Measurements from ENCODE around the gene MAP1B.

MAP1B gene

GRCh38 chr5:72212171-72212570 is 104.9 kb downstream of the MAP1B start:
- TF ChIP-seq CTCF (IDR thresholded peaks at IDR 0.05; ENCODE audit: low read length, missing control alignments), result no peak

GRCh38 chr5:72213482-72213881 is 106.2 kb downstream of the MAP1B start:
- DNase-seq (ENCODE audit: low read depth), result no peak
- H3K4me3 ChIP-seq (replicated peaks; ENCODE audit: low read depth, low read length), result no peak overlapping the region
- no peak for TF ChIP-seq CTCF (IDR thresholded peaks at IDR 0.05; ENCODE audit: low read length, missing control alignments)

More at GRCh38 chr5:72212171-72212570, 104.9 kb downstream of the MAP1B start:
- H3K4me3 ChIP-seq (replicated peaks; ENCODE audit: low read depth, low read length), result no peak overlapping the region
- DNase-seq (ENCODE audit: low read depth), result no peak

GRCh38 chr5:72214168-72214567 is 106.9 kb downstream of the MAP1B start:
- no peak overlapping the region for H3K4me3 ChIP-seq (replicated peaks; ENCODE audit: low read depth, low read length)
- TF ChIP-seq CTCF (IDR thresholded peaks at IDR 0.05; ENCODE audit: low read length, missing control alignments), result no peak
- DNase-seq (ENCODE audit: low read depth), result no peak

GRCh38 chr5:72216756-72217155 is 109.5 kb downstream of the MAP1B start:
- no peak for DNase-seq (ENCODE audit: low read depth)
- no peak for TF ChIP-seq CTCF (IDR thresholded peaks at IDR 0.05; ENCODE audit: low read length, missing control alignments)
- no peak overlapping the region for H3K4me3 ChIP-seq (replicated peaks; ENCODE audit: low read depth, low read length)

GRCh38 chr5:72221099-72221498 is 113.8 kb downstream of the MAP1B start:
- no peak overlapping the region for H3K4me3 ChIP-seq (replicated peaks; ENCODE audit: low read depth, low read length)
- no peak for TF ChIP-seq CTCF (IDR thresholded peaks at IDR 0.05; ENCODE audit: low read length, missing control alignments)
- DNase-seq (ENCODE audit: low read depth), result no peak

- no peak for TF ChIP-seq CTCF (IDR thresholded peaks at IDR 0.05; ENCODE audit: low read length, missing control alignments)
- no peak overlapping the region for H3K4me3 ChIP-seq (replicated peaks; ENCODE audit: low read depth, low read length)
- DNase-seq (ENCODE audit: low read depth), result no peak
These were observed 114.3 kb downstream of the MAP1B start for GRCh38 chr5:72221541-72221940.

- no peak for TF ChIP-seq CTCF (IDR thresholded peaks at IDR 0.05; ENCODE audit: low read length, missing control alignments)
- no peak for DNase-seq (ENCODE audit: low read depth)
These were observed 115.2 kb downstream of the MAP1B start for GRCh38 chr5:72222521-72222920.

More at GRCh38 chr5:72222521-72222920, 115.2 kb downstream of the MAP1B start:
- no peak overlapping the region for H3K4me3 ChIP-seq (replicated peaks; ENCODE audit: low read depth, low read length)
